CD1c-positive myeloid dendritic cell (primary cell): ENCODE measurements around the gene VDAC2.
"Not testable (repeated sequence)": the region's sequence is repeated elsewhere in the genome, so short reads cannot be mapped to it uniquely, and the experiment has no call there.

ENCODE experiments used
- DNase-seq: peaks from one replicate; pipeline ENCODE4 v3.0.0-alpha.2; 2016; ENCODE audit errors: extremely low spot score

Gene VDAC2, protein sequence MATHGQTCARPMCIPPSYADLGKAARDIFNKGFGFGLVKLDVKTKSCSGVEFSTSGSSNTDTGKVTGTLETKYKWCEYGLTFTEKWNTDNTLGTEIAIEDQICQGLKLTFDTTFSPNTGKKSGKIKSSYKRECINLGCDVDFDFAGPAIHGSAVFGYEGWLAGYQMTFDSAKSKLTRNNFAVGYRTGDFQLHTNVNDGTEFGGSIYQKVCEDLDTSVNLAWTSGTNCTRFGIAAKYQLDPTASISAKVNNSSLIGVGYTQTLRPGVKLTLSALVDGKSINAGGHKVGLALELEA

DNA sequence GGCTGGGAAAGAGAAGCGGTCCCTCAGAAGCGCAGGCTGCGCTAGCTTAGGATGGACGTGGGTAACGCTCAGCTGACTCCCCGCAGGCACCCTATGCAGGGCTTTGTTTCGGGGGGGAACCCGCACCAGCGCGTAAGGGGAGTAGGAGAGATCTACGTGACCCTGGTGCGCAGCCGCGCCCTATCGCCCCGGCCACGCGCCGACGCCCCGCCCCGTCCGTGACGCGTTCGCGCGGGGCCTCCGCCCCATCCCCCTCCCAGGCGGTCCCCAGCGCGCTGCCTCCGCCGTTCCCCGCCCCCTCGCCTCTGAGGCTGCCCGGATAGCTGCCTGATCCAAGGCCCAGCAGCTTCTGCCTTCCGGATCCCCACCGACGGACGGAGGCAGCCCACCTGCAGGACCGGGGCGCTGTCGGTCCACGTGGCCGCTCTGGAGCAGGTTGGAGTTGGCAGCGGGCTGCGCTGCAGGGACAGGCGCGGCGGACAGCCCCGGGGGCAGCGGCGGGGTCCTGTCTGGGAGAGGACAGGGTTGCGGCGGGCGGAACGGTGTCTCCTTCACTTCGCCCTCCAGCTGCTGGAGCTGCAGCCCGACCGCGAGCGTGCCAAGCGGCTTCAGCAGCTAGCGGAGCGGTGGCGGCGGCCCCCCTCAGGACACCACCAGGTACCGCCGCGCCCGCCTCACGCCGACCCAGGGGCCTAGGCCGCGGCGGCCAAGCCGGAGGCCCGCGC, at the start of gene VDAC2:
Gene VDAC2, plus strand, starts transcription at position 515 of the 725 bp plus-strand sequence. CDS start 363 bp downstream, outside the sequence.
- peak; percentile 97 for DNase-seq

DNA sequence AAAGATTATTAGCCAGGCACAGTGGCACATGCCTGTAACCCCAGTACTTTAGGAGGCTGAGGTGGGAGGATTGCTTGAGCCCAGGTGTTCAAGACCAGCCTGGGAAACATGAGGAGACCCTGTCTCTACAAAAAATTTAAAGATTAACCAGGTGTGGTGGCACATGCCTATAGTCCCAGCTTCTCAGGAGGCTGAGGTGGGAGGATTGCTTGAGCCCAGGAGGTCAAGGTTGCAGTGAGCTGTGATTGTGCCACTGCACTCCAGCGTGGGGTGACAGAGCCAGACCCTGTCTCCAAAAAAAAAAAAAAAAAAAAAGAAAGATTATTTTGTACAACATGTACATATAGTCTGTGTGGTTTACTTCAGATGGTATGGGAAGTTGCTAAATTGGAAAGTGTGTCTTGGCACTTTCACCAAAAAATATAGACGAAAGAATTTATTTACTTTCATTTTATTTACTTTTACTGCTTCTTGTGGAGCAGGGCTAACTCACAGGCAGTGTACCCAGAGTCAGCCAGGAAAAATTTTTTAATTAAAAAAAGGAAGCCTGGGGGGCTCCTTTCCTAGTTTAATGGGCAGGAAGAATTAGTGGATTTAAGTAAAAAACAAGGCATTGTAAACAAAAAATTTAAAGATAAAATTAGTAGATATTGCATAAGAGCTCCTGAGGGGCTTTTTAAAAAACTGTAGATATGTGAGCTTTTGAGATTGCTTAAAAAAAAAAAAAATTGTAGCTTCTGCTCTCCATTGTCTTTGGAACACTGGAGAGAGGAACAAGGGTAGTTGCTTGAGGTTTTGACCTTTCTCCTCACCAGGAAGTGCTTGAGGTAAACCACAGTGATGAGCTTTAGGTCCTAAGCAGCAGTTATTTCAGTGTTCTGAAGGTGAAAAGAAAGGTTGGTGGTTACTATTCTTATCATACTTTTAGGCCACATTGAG, 44.6 kb upstream of the VDAC2 start:
- peak; percentile 16 for DNase-seq

DNA sequence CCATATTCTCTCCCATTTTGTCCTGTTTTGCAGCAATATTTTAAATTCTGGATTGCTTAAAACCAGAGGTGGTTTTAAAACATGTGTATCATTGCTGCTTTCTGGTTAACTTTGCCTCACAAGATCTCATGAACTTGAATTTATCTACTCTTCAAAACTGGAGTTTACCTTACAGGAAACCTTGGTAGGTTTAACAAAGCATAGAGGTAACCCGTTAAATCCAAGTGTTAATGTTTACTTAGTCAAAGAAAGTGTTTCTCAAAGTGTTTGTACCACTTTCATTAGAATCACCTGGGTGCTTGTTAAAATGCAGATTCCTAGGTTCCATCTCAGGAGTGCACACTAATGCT, 44.0 kb upstream of the VDAC2 start:
- DNase-seq: no peak

DNA sequence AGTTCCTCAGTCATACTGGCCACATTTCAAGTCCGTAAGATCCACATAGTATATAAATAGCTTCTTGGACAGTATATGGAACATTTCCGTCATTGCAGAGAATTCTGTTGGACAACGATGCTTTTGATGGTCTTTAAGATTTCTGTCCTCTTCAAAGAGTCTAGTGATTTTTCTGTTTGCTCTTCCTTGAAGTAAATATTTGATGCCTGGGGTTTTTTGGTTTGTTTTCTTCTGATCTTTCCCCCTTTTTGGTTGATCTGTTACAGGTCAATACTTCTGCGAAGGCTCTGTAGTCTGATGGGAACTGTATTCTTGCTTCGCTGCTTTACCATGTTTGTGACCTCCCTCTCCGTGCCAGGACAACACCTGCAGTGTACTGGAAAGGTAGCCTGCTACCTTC, 42.3 kb upstream of the VDAC2 start:
- no peak for DNase-seq

DNA sequence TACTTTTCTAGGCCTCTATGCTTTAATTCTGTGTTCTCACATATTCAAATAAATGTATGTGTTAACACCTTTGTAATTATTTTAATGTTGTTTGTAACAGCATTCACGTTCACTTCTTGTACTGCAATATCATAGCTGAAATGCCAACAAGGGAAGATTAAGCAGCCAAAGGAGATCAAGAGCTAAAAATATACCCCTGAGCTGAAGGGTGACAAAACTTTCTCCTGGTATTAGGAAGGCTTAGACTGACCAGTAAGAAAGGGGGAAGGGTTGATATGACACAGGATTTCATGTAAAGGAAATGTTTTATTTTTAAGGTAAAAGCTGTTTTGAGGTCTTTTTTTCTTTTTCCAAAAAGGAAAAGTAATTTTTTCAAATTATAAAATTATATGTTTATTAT, 40.4 kb upstream of the VDAC2 start:
- DNase-seq: no peak

DNA sequence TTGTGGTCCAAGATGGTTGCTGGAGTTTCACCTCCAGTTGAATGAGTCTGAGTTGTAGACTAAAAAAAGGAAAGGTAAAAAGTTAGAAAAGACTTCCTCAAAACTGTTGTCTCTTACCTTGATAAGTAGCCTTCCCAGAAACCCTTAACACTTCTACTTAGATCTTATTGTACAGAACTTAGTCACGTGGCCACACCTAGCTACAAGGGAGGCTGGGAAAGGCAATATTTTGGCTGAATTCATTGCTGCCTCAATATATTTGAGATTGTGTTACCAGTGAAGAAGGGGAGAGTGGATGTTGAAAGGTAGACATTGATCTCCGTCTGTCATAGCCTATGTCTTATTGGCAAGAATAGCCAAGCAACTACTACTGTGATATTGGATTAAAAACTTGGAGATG, 35.5 kb upstream of the VDAC2 start:
- DNase-seq: no peak

DNA sequence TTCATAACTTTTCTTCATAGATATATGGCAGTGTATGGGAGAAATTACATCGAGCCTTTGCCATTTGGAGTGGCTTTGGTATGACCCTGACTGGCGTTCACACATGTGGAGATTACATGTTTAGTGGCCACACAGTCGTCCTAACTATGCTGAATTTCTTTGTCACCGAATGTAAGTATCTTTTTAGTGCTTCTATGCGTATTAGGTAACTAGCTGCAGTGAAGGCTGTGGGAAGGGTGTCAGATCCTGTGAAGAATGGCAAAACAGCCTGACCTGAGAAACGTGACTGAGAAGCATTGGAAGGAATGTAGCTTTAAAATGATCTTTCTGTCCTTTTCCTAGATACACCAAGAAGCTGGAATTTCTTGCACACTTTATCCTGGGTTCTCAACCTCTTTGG, 34.5 kb upstream of the VDAC2 start:
- DNase-seq: no peak

DNA sequence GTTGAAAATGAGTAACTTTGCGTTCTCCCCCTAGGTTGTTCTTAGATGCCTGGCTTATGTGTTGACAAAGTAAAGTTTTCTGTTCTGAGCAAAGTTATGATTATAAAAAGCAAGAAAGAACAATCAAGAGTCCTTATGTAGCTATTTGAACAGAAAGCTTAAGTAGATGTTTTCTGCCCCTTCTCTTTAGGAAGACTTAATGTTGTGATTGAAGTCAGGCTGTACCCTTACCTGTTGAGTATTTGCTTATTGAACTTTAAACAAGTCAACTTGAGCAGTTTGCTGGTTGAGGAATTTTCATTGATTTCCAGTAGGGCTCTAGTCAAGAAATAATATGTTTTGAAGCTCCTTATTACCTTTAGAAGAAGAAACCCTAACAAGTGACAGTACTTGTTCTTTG, 33.9 kb upstream of the VDAC2 start:
- no peak for DNase-seq

DNA sequence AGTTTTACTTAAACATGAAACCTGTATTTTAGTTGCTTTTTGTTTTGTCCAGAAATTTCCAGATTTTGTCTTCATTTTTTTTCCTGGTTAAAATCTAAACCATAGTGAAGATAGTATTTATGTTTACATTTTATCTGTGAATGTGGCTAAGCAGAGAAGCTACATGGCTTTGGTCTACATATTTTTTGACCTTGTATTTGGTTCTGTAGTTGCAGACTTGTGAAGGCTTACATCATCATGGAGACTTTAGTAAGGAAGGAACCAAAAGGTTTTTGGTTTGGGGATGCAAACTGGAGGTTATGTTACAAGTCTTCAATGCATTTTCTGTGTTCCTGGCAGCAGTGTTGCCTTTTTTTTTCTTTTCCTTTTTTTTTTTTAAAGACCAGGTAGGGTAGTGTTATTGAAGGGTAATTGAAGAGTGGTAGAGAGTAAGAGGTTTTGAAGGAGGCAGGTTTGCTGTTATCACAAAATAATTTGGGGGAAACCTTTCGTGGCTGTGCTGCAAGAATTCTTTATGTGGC, 30.9 kb upstream of the VDAC2 start:
- no peak for DNase-seq

DNA sequence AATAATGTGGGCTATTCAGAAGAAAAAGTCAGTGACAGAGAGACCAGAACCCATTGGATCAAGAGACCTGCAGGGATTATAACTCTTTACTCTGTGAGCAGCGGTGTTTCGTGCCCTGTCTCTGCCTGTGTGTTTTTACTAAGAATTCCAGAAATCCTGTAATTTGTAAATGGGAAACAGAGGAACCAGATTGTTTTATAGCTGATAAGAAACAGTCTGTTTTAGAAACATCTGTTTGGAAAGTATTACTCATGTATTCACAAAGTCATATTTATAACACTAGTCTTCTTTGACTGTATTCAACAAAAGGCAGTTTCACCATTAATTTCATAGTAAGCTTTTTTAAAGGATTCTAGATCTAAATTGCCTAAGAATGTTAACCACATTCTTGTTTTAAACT, 30.0 kb upstream of the VDAC2 start:
- DNase-seq: no peak

DNA sequence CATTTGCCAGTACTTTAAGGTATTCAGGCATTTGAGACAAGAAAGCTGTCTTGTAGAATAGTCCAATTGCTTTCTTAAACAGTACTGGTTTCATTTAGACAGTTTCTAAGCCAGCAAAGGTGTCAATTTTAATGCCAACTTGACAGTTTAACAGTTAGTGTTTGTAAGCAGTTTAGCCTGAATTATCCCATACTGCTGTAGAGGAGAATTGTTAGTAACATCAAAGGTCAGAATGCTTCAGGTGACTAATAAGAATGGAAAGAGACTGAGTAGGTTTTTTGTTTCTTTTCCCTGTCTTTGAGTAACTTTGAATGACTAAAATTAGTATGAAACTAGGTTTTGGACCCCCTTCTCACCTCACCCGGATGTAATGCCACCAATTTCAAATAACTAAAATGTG, 29.5 kb upstream of the VDAC2 start:
- no peak for DNase-seq

DNA sequence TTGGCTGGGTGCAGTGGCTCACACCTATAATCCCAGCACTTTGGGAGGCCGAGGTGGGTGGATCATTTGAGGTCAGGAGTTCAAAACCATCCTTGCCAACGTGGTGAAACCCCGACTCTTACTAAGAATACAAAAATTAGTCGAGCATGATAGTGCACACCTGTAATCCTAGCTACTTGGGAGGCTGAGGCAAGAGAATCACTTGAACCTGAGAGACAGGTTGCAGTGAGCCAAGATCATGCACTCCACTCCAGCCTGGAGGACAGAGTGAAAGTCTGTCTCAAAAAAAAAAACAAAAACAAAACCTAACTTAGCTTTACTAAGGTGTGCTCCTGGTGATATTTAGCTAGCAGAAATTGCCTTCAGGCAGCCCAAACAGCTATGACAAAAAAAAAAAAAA, 24.3 kb upstream of the VDAC2 start:
- no peak for DNase-seq

DNA sequence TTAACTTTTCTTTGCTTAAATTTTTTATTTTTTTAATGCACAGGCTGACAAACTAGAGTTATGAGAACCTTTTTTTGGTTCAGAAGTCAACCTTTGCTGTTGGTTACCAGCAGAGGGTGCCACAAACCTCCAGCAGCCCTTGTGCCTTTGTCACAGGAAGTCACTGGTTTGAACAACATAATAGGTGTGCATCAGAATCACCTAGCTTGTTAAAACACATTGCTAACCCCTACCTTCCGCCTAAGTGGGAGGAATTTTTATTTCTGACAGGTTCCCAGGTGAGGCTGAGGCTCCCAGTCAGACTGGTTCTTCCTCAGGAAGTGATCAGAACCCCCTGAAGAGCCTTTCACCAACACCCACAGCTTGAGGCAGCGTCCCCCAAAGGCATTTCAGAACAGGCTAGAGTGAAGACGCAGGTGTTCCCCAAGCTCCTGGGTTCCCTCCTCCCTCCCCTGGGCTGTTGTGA, 22.6 kb upstream of the VDAC2 start:
- peak; percentile 71 for DNase-seq

DNA sequence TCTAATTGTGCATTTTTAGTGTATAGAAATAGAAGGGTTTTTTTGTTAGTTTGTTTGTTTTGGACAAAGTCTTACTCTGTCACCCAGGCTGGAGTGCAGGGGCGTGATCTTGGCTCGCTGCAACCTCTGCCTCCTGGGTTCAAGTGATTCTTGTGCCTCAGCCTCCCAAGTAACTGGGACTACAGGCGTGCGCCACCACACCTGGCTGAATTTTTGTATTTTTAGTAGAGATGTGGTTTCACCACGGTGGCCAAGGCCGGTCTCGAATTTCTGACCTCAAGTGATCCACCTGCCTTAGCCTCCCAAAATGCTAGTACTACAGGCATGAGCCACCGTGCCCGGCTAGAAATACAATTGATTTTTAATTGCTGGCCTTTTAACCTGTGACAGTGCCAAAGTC, 22.1 kb upstream of the VDAC2 start:
- DNase-seq: not testable (repeated sequence)

DNA sequence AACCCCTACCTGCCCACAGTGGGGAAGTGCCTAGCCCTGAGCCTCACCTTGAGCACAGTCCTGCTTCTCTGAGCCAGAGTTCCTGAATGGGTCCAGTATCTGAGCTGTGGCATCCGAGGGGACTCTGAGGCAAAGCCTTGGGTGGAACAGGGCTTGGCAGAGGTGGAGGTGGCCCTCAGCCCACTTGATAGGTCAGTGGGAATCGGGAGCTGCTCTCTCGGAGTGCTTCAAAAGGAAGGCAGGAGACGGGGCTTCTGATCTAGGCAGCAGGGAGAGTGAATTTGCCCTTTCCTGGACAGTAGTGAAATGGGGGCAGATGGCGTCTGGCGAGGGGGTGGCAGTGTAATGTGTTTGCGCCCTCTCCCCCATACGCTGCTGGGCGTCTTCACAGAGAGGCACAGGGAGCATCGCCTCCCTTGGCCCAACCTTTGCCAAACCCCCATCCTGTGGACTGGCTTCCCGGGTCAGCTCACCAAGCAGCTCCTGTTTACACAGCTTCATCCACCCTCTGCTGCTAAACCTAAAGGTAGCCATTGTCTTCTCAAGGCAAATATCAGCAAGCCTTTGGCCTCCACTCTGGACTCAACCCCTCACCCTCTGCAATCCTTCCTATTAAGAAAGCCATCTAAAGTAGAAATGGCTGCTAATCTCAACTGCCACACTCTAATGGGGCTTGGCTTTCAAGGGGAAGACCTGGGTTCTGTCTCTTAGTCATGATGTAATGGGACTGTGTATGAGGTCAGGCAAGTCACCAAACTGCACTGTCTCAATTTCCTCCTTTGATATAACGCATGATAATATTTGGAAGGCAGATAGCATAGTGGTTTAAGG, 21.1 kb upstream of the VDAC2 start:
- no peak for DNase-seq

DNA sequence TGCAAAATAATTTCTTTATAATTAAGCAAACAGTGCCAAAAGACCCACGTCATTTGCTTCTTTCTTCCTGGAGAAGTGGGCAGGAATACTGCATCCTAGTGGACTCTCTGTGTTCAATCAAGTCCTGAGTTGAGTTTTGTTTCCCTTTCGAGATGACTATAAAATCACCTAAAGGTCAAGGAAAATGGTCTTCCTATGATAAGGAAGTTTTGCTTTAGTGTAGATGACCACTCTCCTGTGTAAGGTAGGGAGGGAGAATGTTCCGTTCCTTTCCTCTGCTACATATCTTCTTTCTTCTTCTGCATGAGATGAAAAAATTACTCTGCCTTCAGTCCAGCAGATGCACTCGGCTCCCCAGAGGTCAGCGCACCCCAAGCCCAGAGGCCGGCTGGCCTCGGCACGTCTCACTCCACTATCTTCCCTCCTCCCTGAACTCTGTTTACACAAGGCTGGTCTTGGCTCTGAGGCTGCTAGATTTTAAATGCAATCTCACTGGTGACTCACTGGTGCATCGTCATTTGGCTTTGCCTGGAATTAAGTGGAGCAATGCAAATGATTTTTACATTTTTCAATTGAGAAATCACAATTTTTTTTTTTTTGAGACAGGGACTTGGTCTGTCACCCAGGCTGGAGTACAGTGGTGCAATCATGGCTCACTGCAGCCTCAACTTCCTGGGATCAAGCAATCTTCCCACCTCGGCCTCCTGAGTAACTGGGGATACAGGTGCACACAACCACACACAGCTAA, 18.6 kb upstream of the VDAC2 start:
- DNase-seq: peak; percentile 72

DNA sequence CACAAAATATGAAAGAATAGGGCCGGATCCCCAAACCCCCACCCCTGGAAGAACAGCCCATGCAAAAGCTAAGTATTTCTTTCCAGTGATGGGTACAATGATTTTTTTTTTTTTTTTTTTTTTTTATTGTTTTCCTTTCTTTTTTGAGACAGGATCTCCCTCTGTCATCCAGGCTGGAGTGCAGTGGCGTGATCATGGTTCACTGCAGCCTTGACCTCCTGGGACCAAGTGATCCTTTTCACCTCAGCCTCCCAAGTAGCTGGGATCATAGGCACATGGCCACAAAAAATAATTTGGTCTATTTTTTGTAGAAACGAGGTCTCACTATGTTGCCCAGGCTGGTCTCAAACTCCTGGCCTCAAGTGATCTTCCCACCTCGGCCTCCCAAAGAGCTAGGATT, 16.0 kb upstream of the VDAC2 start:
- DNase-seq: not testable (repeated sequence)

DNA sequence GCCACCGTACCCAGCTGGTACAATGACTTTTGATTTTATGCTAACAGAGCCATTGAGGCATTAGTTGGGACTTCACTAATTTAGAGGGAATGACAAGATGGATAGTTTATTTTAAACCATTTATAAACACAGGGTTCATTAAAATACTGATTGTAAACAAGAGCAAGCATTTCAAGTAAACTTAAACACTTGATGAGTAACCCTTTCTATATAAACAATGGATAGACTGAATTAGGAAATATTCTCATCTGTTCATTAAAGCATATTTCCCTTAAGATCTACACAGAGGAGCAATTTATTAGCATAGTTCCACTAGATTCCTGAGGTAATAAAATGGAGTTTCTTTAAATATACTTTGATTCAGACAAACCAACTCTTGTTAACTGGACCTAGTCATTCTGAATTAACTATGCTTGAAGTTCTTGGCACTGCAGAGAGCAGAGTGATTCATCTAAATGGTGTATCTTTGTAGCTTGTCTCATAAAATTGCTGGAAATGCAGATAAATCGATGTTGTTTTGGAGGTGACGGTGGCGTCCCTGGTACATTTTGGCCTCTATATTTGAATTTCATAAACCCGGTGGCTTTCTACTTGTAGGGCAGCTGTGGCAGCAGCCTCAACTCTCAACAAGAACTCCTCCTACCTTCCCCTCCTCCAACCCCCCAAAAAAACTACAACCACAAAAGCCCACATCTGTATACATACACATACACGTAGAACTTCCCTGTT, 15.4 kb upstream of the VDAC2 start:
- DNase-seq: no peak

DNA sequence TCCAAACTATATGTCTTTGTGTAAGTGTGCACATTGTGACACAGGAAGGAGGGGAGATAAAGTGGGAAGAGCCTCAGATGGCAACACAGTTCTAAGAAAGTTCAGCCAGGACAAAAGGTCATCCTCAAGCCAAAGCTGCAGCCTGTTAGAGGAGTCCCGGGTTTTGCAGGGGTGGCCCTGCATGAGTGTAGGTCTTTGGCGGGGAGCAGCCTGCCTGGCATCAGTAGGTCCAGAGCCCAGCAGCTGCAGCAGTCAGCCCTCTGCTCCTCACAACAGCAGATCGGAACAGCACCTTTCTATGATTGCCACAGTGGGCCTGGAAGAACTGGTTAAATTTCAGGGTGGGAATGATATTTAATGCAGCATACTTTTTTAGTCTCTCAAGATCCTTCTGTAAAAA, 13.5 kb upstream of the VDAC2 start:
- no peak for DNase-seq

DNA sequence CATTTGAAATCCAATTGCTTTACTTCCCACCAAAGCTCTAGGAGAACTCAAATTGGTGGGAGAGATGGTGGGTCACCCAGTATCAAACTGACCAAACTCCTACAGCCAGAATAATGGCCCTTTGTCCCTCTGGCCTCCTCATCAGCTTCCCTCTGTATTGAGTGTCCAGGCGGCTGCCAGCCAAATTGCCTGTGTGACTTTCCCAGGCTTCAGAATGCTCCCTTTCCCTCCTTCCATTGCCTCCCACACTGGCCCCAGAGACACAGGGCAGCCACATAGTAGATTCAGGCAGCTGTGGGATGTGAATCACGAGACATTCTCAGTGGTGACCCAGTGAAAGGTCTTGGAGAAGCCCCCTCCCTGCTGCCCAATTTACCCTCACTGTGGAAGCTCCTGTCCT, 12.7 kb upstream of the VDAC2 start:
- DNase-seq: no peak
